ENCODE measurements around the gene CENPA.

DNA sequence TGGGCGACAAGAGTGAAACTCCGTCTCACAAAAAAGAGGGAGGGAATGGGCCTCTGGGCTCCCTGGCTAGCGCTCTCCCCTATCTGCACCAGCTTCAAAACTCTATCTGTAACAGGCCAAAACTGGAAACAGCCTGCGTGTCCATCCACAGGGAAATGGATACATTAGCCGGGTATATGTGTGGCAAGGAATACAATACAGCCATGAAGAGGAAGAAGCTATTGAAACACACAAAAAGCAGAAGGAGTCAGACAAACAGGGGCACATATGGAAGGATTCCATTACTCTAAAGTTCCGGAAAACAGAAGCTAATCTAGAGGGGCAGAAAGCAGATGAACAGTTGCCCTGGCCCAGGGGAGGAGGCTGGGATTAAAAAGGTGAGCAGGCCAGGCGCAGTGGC, 46.3 kb upstream of the CENPA start:
- TF ChIP-seq CTCF (IDR thresholded peaks at IDR 0.05; ENCODE audit: insufficient read depth, low read length, poor library complexity, severe bottlenecking): no peak
- TF ChIP-seq EZH2phosphoT487 (conservative IDR thresholded peaks at IDR 0.05; ENCODE audit: low read length): no peak

All from SU-DHL-6 (cell line).